OCI-LY1 (cell line): ENCODE results near the gene TNFRSF1B.

Experiments
- H2AFZ ChIP-seq: fragments of 200-600 bp; sonication (generic), shearing (Covaris generic); 2 replicates; pipeline ENCODE4 v1.6.0; 2014; ENCODE audit warnings: antibody characterized with exemption, mild to moderate bottlenecking, low read length
- H3F3A ChIP-seq: fragments of 200-600 bp; sonication (generic), shearing (Covaris generic); 2 replicates; pipeline ENCODE4 v1.6.0; 2014; ENCODE audit warnings: mild to moderate bottlenecking, antibody characterized with exemption, low read length, moderate library complexity; ENCODE audit not compliant: insufficient read depth
- H3K27ac ChIP-seq: fragments of 200-600 bp; sonication (generic); 2 replicates; pipeline ENCODE4 v1.5.1; 2014; ENCODE audit warnings: low read length, mixed run types, mild to moderate bottlenecking, low read depth; ENCODE audit not compliant: poor library complexity, severe bottlenecking
- H3K27me3 ChIP-seq: fragments of 200-600 bp; sonication (generic); 2 replicates; pipeline ENCODE4 v1.6.0; 2014; ENCODE audit warnings: antibody characterized with exemption, mild to moderate bottlenecking, low read length, moderate library complexity; ENCODE audit not compliant: insufficient read depth
- H3K36me3 ChIP-seq: fragments of 200-600 bp; sonication (generic); 2 replicates; pipeline ENCODE4 v1.6.1; 2014; ENCODE audit warnings: mild to moderate bottlenecking, antibody characterized with exemption, low read length, moderate library complexity, mixed read lengths; ENCODE audit not compliant: insufficient read depth
- H3K4me1 ChIP-seq: fragments of 200-600 bp; sonication (generic); 2 replicates; pipeline ENCODE4 v1.5.1; 2014; ENCODE audit warnings: mild to moderate bottlenecking, low read length, moderate library complexity; ENCODE audit not compliant: insufficient read depth, severe bottlenecking
- H3K4me2 ChIP-seq: fragments of 200-600 bp; sonication (generic), shearing (Covaris generic); 2 replicates; pipeline ENCODE4 v1.6.1; 2014; ENCODE audit warnings: low read length
- H3K4me3 ChIP-seq: fragments of 200-600 bp; sonication (generic); 2 replicates; pipeline ENCODE4 v1.5.1; 2014; ENCODE audit warnings: low read length, low read depth, mild to moderate bottlenecking, mixed read lengths; ENCODE audit not compliant: poor library complexity, severe bottlenecking
- H3K79me2 ChIP-seq: fragments of 200-600 bp; shearing (Covaris generic); 2 replicates; pipeline ENCODE4 v1.6.1; 2016; ENCODE audit warnings: mixed run types, low read length, mixed read lengths; ENCODE audit not compliant: insufficient read depth
- H3K9ac ChIP-seq: fragments of 200-600 bp; sonication (generic), shearing (Covaris generic); 2 replicates; pipeline ENCODE4 v1.6.1; 2014; ENCODE audit warnings: mild to moderate bottlenecking, low read length, mixed read lengths
- H3K9me2 ChIP-seq: fragments of 200-600 bp; sonication (generic), shearing (Covaris generic); 2 replicates; pipeline ENCODE4 v1.6.1; 2014; ENCODE audit warnings: low read depth, mild to moderate bottlenecking, low read length, mixed read lengths
- H3K9me3 ChIP-seq: fragments of 200-600 bp; shearing (Covaris generic); 2 replicates; pipeline ENCODE4 v1.6.1; 2014; ENCODE audit warnings: low read length, mixed read lengths
- H4K20me1 ChIP-seq: fragments of 200-600 bp; sonication (generic), shearing (Covaris generic); 2 replicates; pipeline ENCODE4 v1.6.0; 2016; ENCODE audit warnings: mild to moderate bottlenecking, low read length; ENCODE audit not compliant: insufficient read depth
- CTCF ChIP-seq: fragments of 200-600 bp; sonication (generic), shearing (Covaris generic); IDR thresholded peaks from 2 replicates; pipeline ENCODE4 v1.5.1; 2017; ENCODE audit warnings: mild to moderate bottlenecking, antibody characterized with exemption, low read length, moderate library complexity, mixed read lengths
- EZH2 ChIP-seq: fragments of 200-600 bp; sonication (generic), shearing (Covaris generic); IDR thresholded peaks from 2 replicates; pipeline ENCODE4 v1.8.0; 2017; ENCODE audit warnings: borderline replicate concordance, mixed run types, mild to moderate bottlenecking, antibody characterized with exemption, low read length, moderate library complexity, mixed read lengths

Gene TNFRSF1B

DNA sequence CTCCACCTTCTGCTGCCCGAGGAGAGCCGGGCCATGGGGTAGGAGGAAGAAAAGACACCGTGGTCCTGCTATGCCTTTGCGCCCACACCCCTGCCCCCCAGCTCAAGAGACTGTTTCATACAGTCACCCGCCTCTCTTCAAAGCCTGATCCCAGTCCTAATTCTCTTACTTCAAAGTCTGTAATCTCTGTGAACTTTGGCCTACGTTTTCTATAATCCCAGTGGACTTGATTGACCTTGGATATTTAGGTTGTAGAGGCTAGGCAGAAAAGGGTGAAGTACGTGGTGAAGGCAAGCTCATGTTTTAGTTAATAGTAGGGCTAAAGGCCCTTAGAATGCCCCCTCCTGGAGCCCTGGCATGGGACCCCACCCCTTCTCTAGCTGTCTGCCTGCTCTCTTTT is 91.5 kb downstream of the TNFRSF1B start:
- Histone ChIP-seq H3K4me2 (no peak overlapping the region), H3K27me3 (no peaks in the 10 kb centered on the region), H2AFZ (no peak overlapping the region), H3K9me2 (no peaks in the 10 kb centered on the region), H3K4me3 (no peak overlapping the region), H3F3A (no peaks in the 10 kb centered on the region), H3K9me3 (no peaks in the 10 kb centered on the region), H3K9ac (no peak overlapping the region), H3K36me3 (peaks cover 42% of the 10 kb centered on the region), H3K4me1 (no peaks in the 10 kb centered on the region), H3K79me2 (no peaks in the 10 kb centered on the region), H4K20me1 (no peaks in the 10 kb centered on the region), H3K27ac (no peak overlapping the region)
- TF ChIP-seq EZH2 (no peak), CTCF (no peak)
